Liver (tissue), 9 donors: ENCODE data around the gene TRIP13. TPM values are rescaled to one million over a fixed set of nuclear protein-coding genes. Genes with fewer than 3 reads are reported as not detected.

Experiments
- DNase-seq: peaks from one replicate; pipeline ENCODE4 v3.0.0-alpha.2; 2017; ENCODE audit warnings: low spot score
- H3K27ac ChIP-seq, 2 donors: one replicate each; pipeline ENCODE4 v1.7.0; 2013; ENCODE audit warnings: inconsistent platforms in 2 of 2, low read length in 2 of 2, control low read depth in 1 of 2, low read depth in 1 of 2, mild to moderate bottlenecking in 1 of 2
- H3K27me3 ChIP-seq, 4 donors: one replicate each; pipeline versions ENCODE4 v1.6.1 to v1.7.0; 2013; ENCODE audit warnings: low read length in 3 of 4, inconsistent platforms in 1 of 4, mild to moderate bottlenecking in 1 of 4, moderate library complexity in 1 of 4; ENCODE audit not compliant: control insufficient read depth in 4 of 4, insufficient read depth in 4 of 4
- H3K36me3 ChIP-seq, 4 donors: one replicate each; pipeline versions ENCODE4 v1.6.1 to v1.7.0; 2013; ENCODE audit warnings: low read length in 3 of 4, mild to moderate bottlenecking in 3 of 4, low read depth in 1 of 4, moderate library complexity in 1 of 4; ENCODE audit not compliant: control insufficient read depth in 4 of 4, insufficient read depth in 3 of 4
- H3K4me1 ChIP-seq, 4 donors: one replicate each; pipeline versions ENCODE4 v1.6.1 to v1.7.0; 2013; ENCODE audit warnings: low read length in 3 of 4, mild to moderate bottlenecking in 3 of 4, moderate library complexity in 1 of 4; ENCODE audit not compliant: control insufficient read depth in 4 of 4, insufficient read depth in 4 of 4
- H3K4me3 ChIP-seq, 3 donors: one replicate each; pipeline versions ENCODE4 v1.6.1 to v1.7.0; 2013; ENCODE audit warnings: low read length in 3 of 3, control low read depth in 1 of 3, low read depth in 1 of 3, mild to moderate bottlenecking in 1 of 3
- H3K9ac ChIP-seq, 2 donors: one replicate each; pipeline ENCODE4 v1.7.0; 2013; ENCODE audit warnings: low read length in 2 of 2, mild to moderate bottlenecking in 2 of 2, moderate library complexity in 2 of 2, control low read depth in 1 of 2, low read depth in 1 of 2
- H3K9me3 ChIP-seq, 4 donors: one replicate each; pipeline versions ENCODE4 v1.6.1 to v1.7.0; 2013; ENCODE audit warnings: low read length in 3 of 4; ENCODE audit not compliant: control insufficient read depth in 4 of 4
- EGR1 ChIP-seq, 2 donors: IDR thresholded peaks; 2 replicates each; pipeline ENCODE4 v1.6.1; 2016 to 2018; ENCODE audit warnings: antibody characterized with exemption in 2 of 2, low read depth in 2 of 2
- FOXA1 ChIP-seq: IDR thresholded peaks from 2 replicates; pipeline ENCODE4 v1.6.1; 2016; ENCODE audit warnings: antibody characterized with exemption
- GABPA ChIP-seq, 2 donors: IDR thresholded peaks in 1 of 2; conservative IDR thresholded peaks in 1 of 2; 2 replicates each; pipeline ENCODE4 v1.6.1; 2016; ENCODE audit warnings: antibody characterized with exemption in 2 of 2, mild to moderate bottlenecking in 1 of 2, moderate library complexity in 1 of 2
- HNF4A ChIP-seq, 2 donors: conservative IDR thresholded peaks; 2 replicates each; pipeline ENCODE4 v1.6.1; 2016; ENCODE audit warnings: antibody characterized with exemption in 2 of 2, mild to moderate bottlenecking in 2 of 2
- HNF4G ChIP-seq: IDR thresholded peaks from 2 replicates; pipeline ENCODE4 v1.6.1; 2016; ENCODE audit warnings: antibody characterized with exemption
- JUND ChIP-seq, 2 donors: IDR thresholded peaks; 2 replicates each; pipeline ENCODE4 v1.6.1; 2016; ENCODE audit warnings: antibody characterized with exemption in 2 of 2
- NR2F2 ChIP-seq: IDR thresholded peaks from 2 replicates; pipeline ENCODE4 v1.6.1; 2016; ENCODE audit warnings: antibody characterized with exemption
- RAD21 ChIP-seq, 2 donors: IDR thresholded peaks; 2 replicates each; pipeline ENCODE4 v1.6.1; 2016; ENCODE audit warnings: antibody characterized with exemption in 2 of 2, mild to moderate bottlenecking in 2 of 2
- RXRA ChIP-seq, 2 donors: IDR thresholded peaks; 2 replicates each; pipeline ENCODE4 v1.6.1; 2017 to 2018; ENCODE audit warnings: antibody characterized with exemption in 2 of 2, mild to moderate bottlenecking in 1 of 2
- TAF1 ChIP-seq: conservative IDR thresholded peaks from 2 replicates; pipeline ENCODE4 v1.6.1; 2016; ENCODE audit warnings: antibody characterized with exemption, mild to moderate bottlenecking
- YY1 ChIP-seq: IDR thresholded peaks from 2 replicates; pipeline ENCODE4 v1.6.1; 2016; ENCODE audit warnings: antibody characterized with exemption, mild to moderate bottlenecking
- WGBS: extraction: QIAGEN DNeasy Blood & Tissue Kit; methylation state at CpG from one replicate; pipeline ENCODE4 v1.1.7; 2013; 5-methylcytosine and 5-hydroxymethylcytosine counted together
- polyA plus RNA-seq, 2 donors: library from polyadenylated mRNA; stranded (reverse) in 1 of 2; unstranded in 1 of 2; fragments of 200-250 nt in 1 of 2; fragments of >200 nt in 1 of 2; fragmentation: Nextera tagmentation in 1 of 2; extraction: Ambion mirVana in 1 of 2; gene quantifications; one replicate each; pipeline versions ENCODE4 v1.2.1 to v1.2.3, GENCODE V29; 2013 to 2015
- total RNA-seq, 2 donors: library from RNA; depleted of rRNA; stranded (reverse); fragments of >200 nt; gene quantifications; one replicate each; pipeline ENCODE4 v1.2.3, GENCODE V29; 2014
- TF ChIP-seq, protein P1 (sequence below): IDR thresholded peaks from 2 replicates; pipeline ENCODE4 v1.6.1; 2016; ENCODE audit warnings: antibody characterized with exemption
- TF ChIP-seq, protein P2 (sequence below): IDR thresholded peaks from 2 replicates; pipeline ENCODE4 v1.6.1; 2016; ENCODE audit warnings: antibody characterized with exemption
- TF ChIP-seq, protein P3 (sequence below): fragments of 150-350 bp; IDR thresholded peaks from 2 replicates; pipeline ENCODE4 v1.5.1; 2017; ENCODE audit warnings: improper control_type of control experiment, low read depth, low read length; ENCODE audit not compliant: missing input control
- donor health status: healthy.
- donor health status: healthy.
- donor health status: healthy.
- donor health status: healthy.
- donor health status: healthy.

Gene TRIP13
- total and polyA plus RNA-seq, 4 donors: 0.42 to 12.4 (median 0.84) TPM

DNA sequence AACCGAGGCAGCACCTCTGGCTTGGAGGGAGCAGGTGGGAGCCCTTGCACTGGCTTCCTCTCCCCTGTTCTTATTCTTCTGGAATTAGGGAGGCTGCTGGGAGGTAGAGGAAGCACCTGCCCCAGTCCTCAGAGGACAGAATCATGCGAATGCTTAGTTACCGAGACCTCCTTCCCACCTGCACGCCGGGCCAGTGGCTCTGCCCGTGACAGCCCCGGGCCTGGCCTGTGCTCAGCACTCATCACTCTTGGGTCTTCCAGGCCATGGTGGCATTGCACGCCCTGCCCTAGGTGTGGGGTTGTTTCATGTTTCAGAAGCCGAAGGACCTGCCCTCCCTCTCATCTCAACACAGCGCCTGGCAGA is 70.6 kb downstream of the TRIP13 start:
- H3K9me3 ChIP-seq: no peaks in the 10 kb centered on the region
- H3K36me3 ChIP-seq: no peaks in the 10 kb centered on the region
- peak; percentile 32 for DNase-seq
- no peak overlapping the region for H3K27ac ChIP-seq
- no peak overlapping the region for H3K4me3 ChIP-seq
- H3K27me3 ChIP-seq: no peaks in the 10 kb centered on the region
- TF ChIP-seq HNF4G: no peak
- TF ChIP-seq FOXA1: no peak
- TF ChIP-seq, protein P1, sequence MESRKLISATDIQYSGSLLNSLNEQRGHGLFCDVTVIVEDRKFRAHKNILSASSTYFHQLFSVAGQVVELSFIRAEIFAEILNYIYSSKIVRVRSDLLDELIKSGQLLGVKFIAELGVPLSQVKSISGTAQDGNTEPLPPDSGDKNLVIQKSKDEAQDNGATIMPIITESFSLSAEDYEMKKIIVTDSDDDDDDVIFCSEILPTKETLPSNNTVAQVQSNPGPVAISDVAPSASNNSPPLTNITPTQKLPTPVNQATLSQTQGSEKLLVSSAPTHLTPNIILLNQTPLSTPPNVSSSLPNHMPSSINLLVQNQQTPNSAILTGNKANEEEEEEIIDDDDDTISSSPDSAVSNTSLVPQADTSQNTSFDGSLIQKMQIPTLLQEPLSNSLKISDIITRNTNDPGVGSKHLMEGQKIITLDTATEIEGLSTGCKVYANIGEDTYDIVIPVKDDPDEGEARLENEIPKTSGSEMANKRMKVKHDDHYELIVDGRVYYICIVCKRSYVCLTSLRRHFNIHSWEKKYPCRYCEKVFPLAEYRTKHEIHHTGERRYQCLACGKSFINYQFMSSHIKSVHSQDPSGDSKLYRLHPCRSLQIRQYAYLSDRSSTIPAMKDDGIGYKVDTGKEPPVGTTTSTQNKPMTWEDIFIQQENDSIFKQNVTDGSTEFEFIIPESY: no peak
- no peak for TF ChIP-seq YY1
- TF ChIP-seq RAD21 (IDR thresholded peaks at IDR 0.05): no peak
- TF ChIP-seq TAF1: no peak
- peaks cover 0 to 9% (median 4%) of the 10 kb centered on the region in 4 donors for H3K4me1 ChIP-seq
- WGBS: 89% methylated on average over 10 of the region's 10 CpGs
- no peak overlapping the region for H3K9ac ChIP-seq

DNA sequence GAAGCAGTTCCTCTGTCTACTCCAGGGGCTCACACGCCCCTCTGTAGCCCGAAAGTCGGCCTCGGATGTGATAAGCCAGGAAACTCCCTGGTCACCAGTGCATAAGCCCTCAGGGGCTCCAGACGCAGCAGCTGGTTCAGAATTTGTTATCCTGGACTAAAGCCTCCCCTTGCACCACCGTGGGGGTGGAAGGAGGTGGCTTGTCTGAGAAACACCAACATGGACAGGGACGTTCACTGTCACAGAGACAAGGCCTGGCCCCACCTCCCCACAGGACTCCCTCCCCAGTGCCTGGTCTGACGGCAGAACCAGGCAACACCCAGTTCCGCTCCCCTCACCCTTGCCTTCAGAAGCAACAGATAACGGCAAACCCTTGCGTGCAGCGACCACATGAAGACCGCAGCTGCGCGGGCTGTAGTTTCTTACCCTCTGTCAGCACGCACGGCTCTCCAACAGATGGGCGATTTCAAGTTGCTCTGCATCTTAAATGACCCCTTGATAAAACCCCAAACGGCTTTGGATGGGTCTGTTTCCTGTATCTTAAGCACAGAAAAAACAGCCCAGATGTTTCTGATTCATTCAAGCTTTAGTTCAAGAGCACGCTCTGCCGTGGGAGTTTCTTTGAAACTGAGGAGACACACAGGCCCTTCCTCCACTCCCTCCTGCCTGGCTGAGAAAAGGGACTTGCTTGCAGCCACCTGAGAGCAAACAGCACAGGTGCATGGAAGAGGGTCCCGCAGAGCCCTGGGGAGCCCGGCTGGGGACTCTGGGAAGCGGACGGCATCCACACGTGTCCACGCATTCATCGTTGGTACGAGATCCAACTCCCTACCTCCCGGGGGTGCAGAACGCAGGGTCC is 71.2 kb downstream of the TRIP13 start:
- Histone ChIP-seq H3K9ac (no peak overlapping the region), H3K9me3 (no peaks in the 10 kb centered on the region), H3K4me1 (peaks cover 0 to 4% (median 1%) of the 10 kb centered on the region in 4 donors), H3K27me3 (no peaks in the 10 kb centered on the region), H3K36me3 (no peaks in the 10 kb centered on the region), H3K27ac (peak overlapping the region in 1 of 2 donors; percentile 23), H3K4me3 (no peak overlapping the region)
- WGBS: 74% methylated on average over 31 of the region's 31 CpGs
- peak; percentile 38 for DNase-seq
- TF ChIP-seq NR2F2 (peak; percentile 52), EGR1 (IDR thresholded peaks at IDR 0.05; ENCODE audit: low read depth in 2 of 2) (no peak), GABPA (IDR thresholded peaks at IDR 0.05 in 1 of 2, conservative IDR thresholded peaks at IDR 0.05 in 1 of 2) (no peak), TAF1 (no peak), HNF4A (conservative IDR thresholded peaks at IDR 0.05) (no peak), RXRA (IDR thresholded peaks at IDR 0.05) (peak in 1 of 2 donors; percentile 4), HNF4G (no peak), YY1 (no peak)

DNA sequence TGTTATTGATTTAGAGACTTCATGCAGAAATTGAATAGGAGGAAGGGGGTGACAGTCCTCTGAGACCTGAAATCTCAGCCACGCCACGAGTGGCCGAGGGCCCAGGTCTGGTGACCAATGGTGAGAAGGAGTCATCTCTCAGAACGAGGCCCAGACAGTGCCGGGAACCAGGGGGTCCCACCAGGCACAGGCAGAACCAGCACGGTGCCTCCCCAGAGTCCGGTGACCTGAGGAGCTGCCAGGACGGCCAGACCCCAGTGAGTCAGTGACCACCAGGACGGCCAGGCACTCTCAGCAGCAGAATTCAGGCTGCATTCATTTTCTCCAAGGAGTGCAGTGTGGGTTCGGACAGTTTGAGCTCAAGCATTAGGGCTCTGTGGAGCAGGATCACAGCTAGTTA is 72.1 kb downstream of the TRIP13 start:
- H3K4me1 ChIP-seq: peaks cover 0 to 2% (median under 1%) of the 10 kb centered on the region in 4 donors
- H3K4me3 ChIP-seq: no peak overlapping the region
- no peak for TF ChIP-seq HNF4G
- no peak for TF ChIP-seq NR2F2
- TF ChIP-seq HNF4A (conservative IDR thresholded peaks at IDR 0.05): no peak
- no peak for TF ChIP-seq EGR1 (IDR thresholded peaks at IDR 0.05; ENCODE audit: low read depth in 2 of 2)
- no peak for TF ChIP-seq TAF1
- TF ChIP-seq, protein P2, sequence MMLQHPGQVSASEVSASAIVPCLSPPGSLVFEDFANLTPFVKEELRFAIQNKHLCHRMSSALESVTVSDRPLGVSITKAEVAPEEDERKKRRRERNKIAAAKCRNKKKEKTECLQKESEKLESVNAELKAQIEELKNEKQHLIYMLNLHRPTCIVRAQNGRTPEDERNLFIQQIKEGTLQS: no peak
- no peak for TF ChIP-seq RAD21 (IDR thresholded peaks at IDR 0.05)
- no peak for TF ChIP-seq JUND (IDR thresholded peaks at IDR 0.05)
- TF ChIP-seq, protein P3, sequence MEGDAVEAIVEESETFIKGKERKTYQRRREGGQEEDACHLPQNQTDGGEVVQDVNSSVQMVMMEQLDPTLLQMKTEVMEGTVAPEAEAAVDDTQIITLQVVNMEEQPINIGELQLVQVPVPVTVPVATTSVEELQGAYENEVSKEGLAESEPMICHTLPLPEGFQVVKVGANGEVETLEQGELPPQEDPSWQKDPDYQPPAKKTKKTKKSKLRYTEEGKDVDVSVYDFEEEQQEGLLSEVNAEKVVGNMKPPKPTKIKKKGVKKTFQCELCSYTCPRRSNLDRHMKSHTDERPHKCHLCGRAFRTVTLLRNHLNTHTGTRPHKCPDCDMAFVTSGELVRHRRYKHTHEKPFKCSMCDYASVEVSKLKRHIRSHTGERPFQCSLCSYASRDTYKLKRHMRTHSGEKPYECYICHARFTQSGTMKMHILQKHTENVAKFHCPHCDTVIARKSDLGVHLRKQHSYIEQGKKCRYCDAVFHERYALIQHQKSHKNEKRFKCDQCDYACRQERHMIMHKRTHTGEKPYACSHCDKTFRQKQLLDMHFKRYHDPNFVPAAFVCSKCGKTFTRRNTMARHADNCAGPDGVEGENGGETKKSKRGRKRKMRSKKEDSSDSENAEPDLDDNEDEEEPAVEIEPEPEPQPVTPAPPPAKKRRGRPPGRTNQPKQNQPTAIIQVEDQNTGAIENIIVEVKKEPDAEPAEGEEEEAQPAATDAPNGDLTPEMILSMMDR: no peak
- TF ChIP-seq GABPA (IDR thresholded peaks at IDR 0.05 in 1 of 2, conservative IDR thresholded peaks at IDR 0.05 in 1 of 2): no peak
- WGBS: 80% methylated on average over 10 of the region's 10 CpGs
- DNase-seq: no peak
- H3K27me3 ChIP-seq: no peaks in the 10 kb centered on the region
- peak overlapping the region in 1 of 2 donors; percentile 72 for H3K9ac ChIP-seq
- H3K36me3 ChIP-seq: no peaks in the 10 kb centered on the region
- no peaks in the 10 kb centered on the region for H3K9me3 ChIP-seq
- H3K27ac ChIP-seq: no peak overlapping the region
